DOHH2 (cell line): ENCODE data around the gene CCDC71L.
"Not testable (repeated sequence)": the region's sequence is repeated elsewhere in the genome, so short reads cannot be mapped to it uniquely, and the experiment has no call there.

ENCODE experiments used
- H3F3A ChIP-seq: fragments of 200-600 bp; sonication (generic), shearing (Covaris generic); 2 replicates; pipeline ENCODE4 v1.6.0; 2016; ENCODE audit warnings: antibody characterized with exemption, mild to moderate bottlenecking; ENCODE audit not compliant: control insufficient read depth, insufficient read depth
- H3K27ac ChIP-seq: fragments of 200-600 bp; sonication (generic); 2 replicates; pipeline ENCODE4 v1.5.1; 2014; ENCODE audit warnings: low read depth, mild to moderate bottlenecking, low read length, moderate library complexity
- H3K27me3 ChIP-seq: fragments of 200-600 bp; sonication (generic); 2 replicates; pipeline ENCODE4 v1.6.1; 2014; ENCODE audit warnings: mild to moderate bottlenecking, low read length, mixed read lengths; ENCODE audit not compliant: control insufficient read depth
- H3K36me3 ChIP-seq: fragments of 200-600 bp; sonication (generic); 2 replicates; pipeline ENCODE4 v1.6.1; 2014; ENCODE audit warnings: mild to moderate bottlenecking, low read length, moderate library complexity, mixed read lengths; ENCODE audit not compliant: control insufficient read depth
- H3K4me1 ChIP-seq: fragments of 200-600 bp; sonication (generic); 2 replicates; pipeline ENCODE4 v1.6.1; 2014; ENCODE audit warnings: mild to moderate bottlenecking, low read length, mixed read lengths; ENCODE audit not compliant: control insufficient read depth
- H3K4me2 ChIP-seq: fragments of 200-600 bp; sonication (generic); 2 replicates; pipeline ENCODE4 v1.6.0; 2014; ENCODE audit warnings: mild to moderate bottlenecking, low read length, moderate library complexity
- H3K4me3 ChIP-seq: fragments of 200-600 bp; sonication (generic); 2 replicates; pipeline ENCODE4 v1.5.1; 2014; ENCODE audit warnings: mild to moderate bottlenecking, low read length, mixed read lengths
- H3K79me2 ChIP-seq: fragments of 200-600 bp; sonication (generic); 2 replicates; pipeline ENCODE4 v1.6.1; 2014; ENCODE audit warnings: mild to moderate bottlenecking, low read length, mixed read lengths; ENCODE audit not compliant: control insufficient read depth
- H3K9me2 ChIP-seq: fragments of 200-600 bp; sonication (generic); replicated peaks from 2 replicates; pipeline ENCODE4 v1.6.1; 2014; ENCODE audit warnings: mild to moderate bottlenecking, low read length, mixed read lengths; ENCODE audit not compliant: control insufficient read depth
- H3K9me3 ChIP-seq: fragments of 200-600 bp; sonication (generic); 2 replicates; pipeline ENCODE4 v1.6.1; 2014; ENCODE audit warnings: antibody characterized with exemption, low read length, mixed read lengths; ENCODE audit not compliant: control insufficient read depth, insufficient read depth
- H4K20me1 ChIP-seq: fragments of 200-600 bp; sonication (generic); 2 replicates; pipeline ENCODE4 v1.6.0; 2014; ENCODE audit warnings: low read depth, mild to moderate bottlenecking, antibody characterized with exemption, low read length, moderate library complexity; ENCODE audit not compliant: control insufficient read depth, insufficient read depth
- CTCF ChIP-seq: fragments of 200-600 bp; sonication (generic); IDR thresholded peaks from one replicate; pipeline ENCODE4 v1.5.1; 2014; ENCODE audit warnings: antibody characterized with exemption, mild to moderate bottlenecking, low read depth, low read length; ENCODE audit not compliant: poor library complexity, severe bottlenecking
- EZH2phosphoT487 ChIP-seq: fragments of 200-600 bp; sonication (generic); IDR thresholded peaks from 2 replicates; pipeline ENCODE4 v1.6.1; 2017; ENCODE audit warnings: borderline replicate concordance, mild to moderate bottlenecking, antibody characterized with exemption, low read length, moderate library complexity, mixed read lengths

CCDC71L gene

GRCh38 chr7:106681815-106682495 is 21.0 kb upstream of the CCDC71L start:
- Histone ChIP-seq H3F3A (no peaks in the 10 kb centered on the region), H3K9me2 (no peaks in the 10 kb centered on the region), H3K36me3 (no peaks in the 10 kb centered on the region), H3K4me3 (no peak overlapping the region), H4K20me1 (no peaks in the 10 kb centered on the region), H3K79me2 (no peaks in the 10 kb centered on the region), H3K4me2 (no peak overlapping the region), H3K27me3 (peaks cover 5% of the 10 kb centered on the region; the same call in 1 of the 2 replicates), H3K4me1 (no peaks in the 10 kb centered on the region), H3K9me3 (no peaks in the 10 kb centered on the region), H3K27ac (no peak overlapping the region)
- TF ChIP-seq EZH2phosphoT487 (no peak), CTCF (no peak)

GRCh38 chr7:106679153-106679931 is 18.4 kb upstream of the CCDC71L start:
- Histone ChIP-seq H3K9me2 (no peaks in the 10 kb centered on the region), H3F3A (no peaks in the 10 kb centered on the region), H3K4me2 (no peak overlapping the region), H3K36me3 (no peaks in the 10 kb centered on the region), H3K9me3 (no peaks in the 10 kb centered on the region), H3K4me3 (no peak overlapping the region), H3K79me2 (no peaks in the 10 kb centered on the region), H3K27me3 (peaks cover 5% of the 10 kb centered on the region; the same call in 1 of the 2 replicates), H4K20me1 (no peaks in the 10 kb centered on the region), H3K27ac (no peak overlapping the region), H3K4me1 (no peaks in the 10 kb centered on the region)
- TF ChIP-seq EZH2phosphoT487 (no peak), CTCF (no peak)

- H3K9me2 ChIP-seq = no peaks in the 10 kb centered on the region
- H3F3A ChIP-seq = no peaks in the 10 kb centered on the region
- no peaks in the 10 kb centered on the region for H3K79me2 ChIP-seq
- no peak overlapping the region for H3K27ac ChIP-seq
- no peaks in the 10 kb centered on the region for H3K4me1 ChIP-seq
- no peaks in the 10 kb centered on the region for H3K9me3 ChIP-seq
- no peaks in the 10 kb centered on the region for H3K36me3 ChIP-seq
- no peak overlapping the region for H3K4me3 ChIP-seq
- no peak overlapping the region for H3K4me2 ChIP-seq
- H3K27me3 ChIP-seq = peaks cover 5% of the 10 kb centered on the region; the same call in 1 of the 2 replicates
- TF ChIP-seq EZH2phosphoT487 (no peak), CTCF (no peak)
- H4K20me1 ChIP-seq = no peaks in the 10 kb centered on the region
Measured at GRCh38 chr7:106678795-106679152, 17.8 kb upstream of the CCDC71L start.

- H3K36me3 ChIP-seq, H3K27ac ChIP-seq, H3K9me3 ChIP-seq, H3K4me2 ChIP-seq, H3K9me2 ChIP-seq, H3K4me3 ChIP-seq, H4K20me1 ChIP-seq, H3F3A ChIP-seq, H3K79me2 ChIP-seq, H3K27me3 ChIP-seq, H3K4me1 ChIP-seq: not testable (repeated sequence)
Measured at GRCh38 chr7:106676506-106676905, 15.5 kb upstream of the CCDC71L start.

GRCh38 chr7:106673688-106674087 is 12.7 kb upstream of the CCDC71L start:
- H3K4me3 ChIP-seq, H3K79me2 ChIP-seq, H3K9me3 ChIP-seq, H3K4me1 ChIP-seq, H3K27me3 ChIP-seq, H3K4me2 ChIP-seq, H3K9me2 ChIP-seq, H3K27ac ChIP-seq, H3F3A ChIP-seq, H3K36me3 ChIP-seq, H4K20me1 ChIP-seq: not testable (repeated sequence)
